Superior temporal gyrus (tissue), 1 donor: ENCODE results near the gene LDLRAD4.

Experiments
- DNase-seq: peaks from one replicate; pipeline ENCODE4 v3.0.0-alpha.2; 2016; ENCODE audit errors: extremely low spot score

LDLRAD4 gene

GRCh38 chr18:13530879-13531387, 312.4 kb downstream of the LDLRAD4 start:
- peak; percentile 78 for DNase-seq

DNA sequence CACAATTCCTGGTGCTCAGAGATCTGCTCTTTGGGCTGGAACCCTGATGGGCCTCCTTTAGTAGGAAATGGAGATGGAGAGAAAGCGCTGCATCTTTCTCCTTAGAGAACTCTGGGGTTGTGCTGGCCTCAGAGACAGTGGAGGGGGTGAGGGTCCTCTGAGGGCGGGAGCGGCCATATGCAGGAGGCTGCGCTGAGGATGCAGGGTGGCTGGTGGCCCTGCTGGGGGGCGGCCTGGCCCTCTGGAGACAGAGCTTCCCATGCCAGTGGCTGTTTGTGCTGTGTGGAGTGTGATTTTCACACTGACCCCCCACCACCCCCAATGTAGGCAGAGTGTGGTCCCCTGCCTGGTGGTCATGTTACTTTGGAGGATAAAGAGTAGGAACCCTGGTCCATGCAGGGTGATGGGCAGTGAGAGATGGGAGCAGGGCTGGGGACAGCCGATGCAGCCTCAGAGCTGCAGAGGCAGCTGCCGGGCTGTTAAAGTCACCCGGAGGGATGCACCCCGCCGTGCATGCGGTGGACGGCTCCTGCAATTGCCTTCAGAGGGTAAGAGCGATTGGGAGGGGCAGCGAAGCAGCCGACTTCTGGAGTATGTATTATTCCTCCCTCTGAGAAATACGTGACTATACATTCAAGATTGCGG, 313.2 kb downstream of the LDLRAD4 start:
- DNase-seq = no peak

DNA sequence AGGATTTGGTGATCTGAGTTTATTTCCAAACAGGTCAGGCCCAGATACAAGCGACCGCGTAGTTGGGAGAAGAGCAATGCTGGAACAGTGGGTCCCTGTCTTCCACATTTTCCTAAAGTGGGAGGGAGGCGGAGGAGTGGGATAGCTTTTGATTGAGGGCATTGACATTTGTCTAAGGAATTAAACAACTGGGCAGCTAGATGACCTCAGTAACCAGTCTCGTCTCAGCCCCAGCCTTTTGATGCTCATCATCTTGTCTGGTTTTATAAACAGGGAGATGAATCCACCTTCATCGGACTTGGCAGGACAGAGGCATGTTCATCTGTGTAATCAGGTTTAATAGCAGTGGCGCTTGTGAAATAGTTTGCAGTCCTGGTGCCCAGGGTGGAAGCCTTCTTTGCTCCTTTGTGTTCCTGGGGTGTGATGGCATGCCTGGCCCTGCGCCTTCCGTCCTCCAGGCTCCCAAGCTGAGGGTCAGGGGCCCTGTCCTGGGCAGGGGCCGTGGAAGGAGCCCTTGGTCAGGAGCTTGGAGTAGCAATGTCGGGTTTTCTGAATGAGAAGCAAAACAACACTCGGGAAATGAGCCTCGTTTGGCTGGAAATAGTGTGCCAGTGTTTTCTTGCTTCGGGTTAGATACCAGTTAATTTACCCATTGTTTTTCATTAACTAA, 314.0 kb downstream of the LDLRAD4 start:
- peak; percentile 8 for DNase-seq

DNA sequence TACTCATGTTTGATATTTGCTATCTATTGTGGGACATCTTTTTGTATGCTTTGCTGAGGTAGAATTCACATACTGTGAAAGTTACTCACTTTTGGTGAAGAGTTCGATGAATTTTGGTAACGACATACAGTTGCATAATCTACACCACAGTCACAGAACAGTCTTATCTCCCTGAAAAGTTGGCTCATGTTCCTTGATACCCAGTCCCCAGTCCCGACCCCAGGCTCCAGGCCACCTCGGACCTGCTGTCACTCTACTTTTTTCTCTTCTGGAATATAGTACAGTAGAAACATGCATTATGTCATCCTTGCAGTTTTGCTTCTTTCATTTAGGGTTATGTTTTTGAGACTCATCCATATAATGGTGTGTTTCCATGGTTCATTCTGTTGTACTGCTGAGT, 316.1 kb downstream of the LDLRAD4 start:
- DNase-seq = no peak

- DNase-seq = peak; percentile 7
These were observed 318.0 kb downstream of the LDLRAD4 start for GRCh38 chr18:13536578-13536977.

GRCh38 chr18:13537022-13537780, 318.6 kb downstream of the LDLRAD4 start:
- DNase-seq = no peak

- no peak for DNase-seq
These were observed 320.1 kb downstream of the LDLRAD4 start for GRCh38 chr18:13538630-13539029.

- peak; percentile 10 for DNase-seq
These were observed 320.5 kb downstream of the LDLRAD4 start for GRCh38 chr18:13539050-13539449.

DNA sequence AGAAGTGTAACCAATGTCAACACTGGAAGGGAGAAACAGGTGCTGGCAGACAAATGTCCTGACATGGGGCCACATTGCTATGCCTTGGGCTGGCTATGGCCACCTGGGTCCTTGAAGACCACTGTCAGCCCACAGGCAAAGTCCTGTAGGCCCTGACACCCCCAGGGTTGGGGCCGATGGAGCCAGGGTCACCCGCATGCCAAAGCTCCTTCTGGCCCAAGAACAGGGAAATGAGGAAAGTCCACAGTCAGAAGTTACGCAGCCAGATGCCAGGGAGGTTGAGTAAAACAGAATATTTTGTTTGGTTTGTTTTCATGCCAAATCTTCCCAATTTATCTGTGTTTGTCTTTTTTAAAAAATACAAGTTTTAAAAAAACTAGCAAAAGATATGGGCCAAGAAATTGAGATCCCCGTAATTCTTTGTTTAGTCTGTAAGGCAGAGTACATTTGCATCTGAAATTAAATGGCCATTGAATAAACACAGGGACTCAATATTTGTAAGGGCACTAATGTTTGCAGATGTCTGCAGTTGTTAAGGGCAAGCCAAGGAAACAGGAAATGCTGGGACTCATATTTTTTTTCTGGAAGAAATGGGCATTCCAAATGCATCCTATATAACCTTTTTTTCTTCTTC, 321.4 kb downstream of the LDLRAD4 start:
- DNase-seq = no peak

- DNase-seq = no peak
These were observed 322.1 kb downstream of the LDLRAD4 start for GRCh38 chr18:13540477-13541182.

DNA sequence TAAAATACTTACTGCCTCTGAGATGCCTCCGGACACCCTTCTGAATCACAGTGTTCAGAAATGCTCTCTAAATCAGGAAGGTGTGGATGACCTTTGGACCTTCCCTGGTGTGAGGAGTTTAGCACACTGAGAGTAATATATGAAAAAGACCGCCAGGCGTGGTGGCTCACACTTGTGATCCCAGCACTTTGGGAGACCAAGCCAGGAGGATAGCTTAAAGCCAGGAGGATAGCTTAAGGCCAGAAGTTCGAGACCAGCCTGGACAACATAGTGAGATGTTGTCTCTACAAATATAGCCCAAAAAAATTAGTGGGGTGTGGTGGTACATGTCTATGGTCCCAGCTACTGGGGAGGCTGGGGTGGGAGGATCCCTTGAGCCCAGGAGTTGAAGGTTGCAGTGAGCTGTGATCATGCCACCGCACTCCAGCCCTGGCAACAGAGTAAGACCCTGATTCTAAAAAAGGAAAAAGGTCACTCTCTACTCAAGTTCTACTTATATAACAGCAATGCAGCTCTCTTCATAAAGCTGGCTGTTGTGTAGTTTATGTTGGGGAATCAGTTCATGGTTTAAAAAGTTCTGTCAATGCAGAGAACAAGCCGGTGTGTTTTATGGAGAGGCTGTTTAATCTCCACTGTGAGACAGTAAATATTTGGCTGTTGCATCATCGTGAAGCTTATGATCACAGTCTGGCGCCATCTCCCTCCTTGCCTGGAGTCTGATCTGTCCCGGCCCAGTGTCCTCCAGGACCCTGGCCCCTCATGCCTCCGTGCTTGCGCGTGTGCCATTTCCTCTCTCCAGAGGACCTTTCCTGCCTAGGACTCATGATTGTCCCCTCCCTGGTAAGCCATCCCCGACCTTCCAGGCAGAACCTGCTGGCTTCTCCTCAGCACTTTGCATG, 323.3 kb downstream of the LDLRAD4 start:
- DNase-seq = no peak

DNA sequence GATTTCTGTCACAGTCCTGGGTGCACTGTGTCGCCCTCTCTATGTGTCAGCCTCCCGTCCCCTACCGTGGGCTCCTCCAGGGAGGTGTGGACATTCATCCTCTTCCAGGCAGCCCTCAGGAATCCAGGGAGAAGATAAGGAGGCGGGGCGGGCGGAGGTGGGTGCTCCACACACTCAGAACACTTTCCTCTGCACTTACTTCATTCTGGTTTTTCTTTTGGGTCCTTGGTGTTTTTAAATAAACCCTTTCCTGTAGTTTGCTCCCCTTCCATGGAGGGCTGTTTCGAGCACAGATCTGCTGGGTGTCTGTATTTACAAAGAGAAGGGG, 323.9 kb downstream of the LDLRAD4 start:
- no peak for DNase-seq

- DNase-seq = no peak
These were observed 324.6 kb downstream of the LDLRAD4 start for GRCh38 chr18:13543144-13543543.

DNA sequence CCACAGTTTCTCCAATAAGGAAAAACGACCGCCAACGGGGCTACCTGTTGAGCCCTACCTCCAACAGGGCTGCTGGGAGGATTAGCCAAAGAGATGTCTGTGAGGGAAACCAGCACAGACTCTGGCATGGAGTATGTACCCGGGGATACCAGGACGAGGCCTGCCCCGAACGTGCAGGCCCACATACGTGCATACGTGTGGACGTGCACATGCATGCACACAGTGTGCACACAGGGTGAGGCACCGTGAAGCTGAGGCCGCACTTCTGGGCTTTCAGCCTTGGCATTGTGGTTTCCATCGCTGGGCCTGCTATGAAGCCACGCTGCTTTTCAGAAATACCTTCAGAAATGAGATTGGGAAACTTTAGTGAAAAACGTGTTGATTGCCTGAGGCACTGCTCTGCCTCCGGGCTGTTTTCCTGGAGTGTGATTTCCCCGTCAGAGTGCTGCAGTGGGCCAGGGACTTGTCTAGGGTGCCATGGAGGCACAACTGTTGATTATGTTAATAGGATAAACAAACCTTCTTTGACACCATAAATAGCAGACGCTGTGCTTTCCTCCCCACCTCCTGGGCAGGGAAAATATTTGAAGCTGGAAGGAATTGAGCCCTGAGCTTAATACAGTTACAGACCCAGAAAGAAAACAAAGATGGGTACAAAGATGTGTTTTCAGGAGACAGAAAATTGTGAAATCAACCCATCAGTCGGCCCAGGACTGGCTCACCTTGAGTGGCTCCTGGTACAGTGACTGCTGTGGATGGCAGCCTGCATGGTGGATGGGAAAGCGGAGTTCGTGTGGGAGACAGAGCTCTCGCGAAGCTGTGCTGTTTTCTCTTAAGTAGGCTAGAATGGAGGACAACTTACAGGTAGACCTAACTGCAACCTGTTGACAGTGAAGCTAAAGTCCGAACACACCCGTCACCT, 325.5 kb downstream of the LDLRAD4 start:
- no peak for DNase-seq

GRCh38 chr18:13544953-13545352, 326.4 kb downstream of the LDLRAD4 start:
- no peak for DNase-seq

DNA sequence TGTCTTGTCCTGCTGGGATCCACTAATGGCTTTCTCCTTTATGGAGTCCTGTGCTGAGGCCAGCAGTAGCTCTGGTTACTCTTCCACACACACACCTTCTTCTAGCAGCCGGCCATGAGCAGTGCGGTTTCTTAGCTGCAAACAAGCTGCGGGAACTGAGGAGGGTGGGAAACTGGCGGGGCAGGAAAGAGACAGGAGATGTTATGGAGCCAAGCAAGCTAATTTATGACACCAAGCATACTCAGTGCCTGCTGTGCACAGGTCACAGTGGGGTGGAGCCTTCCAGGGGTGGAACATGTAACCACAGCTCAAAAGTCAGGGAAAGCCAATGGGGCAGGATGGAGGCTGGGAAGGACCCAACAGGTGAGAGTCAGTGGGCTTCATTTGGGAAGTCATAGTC, 327.0 kb downstream of the LDLRAD4 start:
- DNase-seq = no peak

DNA sequence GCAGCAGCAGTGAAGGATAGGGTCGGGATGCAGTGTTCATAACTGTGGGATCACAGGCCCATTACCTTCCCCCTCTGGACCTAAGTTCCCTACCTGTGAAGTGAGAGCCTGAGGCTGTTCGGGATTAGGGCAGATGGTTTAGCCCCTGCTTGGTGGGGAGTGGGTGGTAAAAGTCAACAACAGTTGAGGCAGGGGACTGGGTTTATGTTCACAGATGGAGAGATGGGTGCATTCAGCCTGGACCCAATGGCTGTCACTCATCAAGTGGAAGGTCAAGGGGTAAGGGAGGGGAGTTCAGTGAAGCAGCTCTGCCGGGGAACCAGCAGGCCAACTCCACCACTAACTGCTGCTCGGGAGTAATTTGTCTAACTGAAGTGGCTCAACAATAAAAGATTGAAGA, 327.4 kb downstream of the LDLRAD4 start:
- DNase-seq = no peak

DNA sequence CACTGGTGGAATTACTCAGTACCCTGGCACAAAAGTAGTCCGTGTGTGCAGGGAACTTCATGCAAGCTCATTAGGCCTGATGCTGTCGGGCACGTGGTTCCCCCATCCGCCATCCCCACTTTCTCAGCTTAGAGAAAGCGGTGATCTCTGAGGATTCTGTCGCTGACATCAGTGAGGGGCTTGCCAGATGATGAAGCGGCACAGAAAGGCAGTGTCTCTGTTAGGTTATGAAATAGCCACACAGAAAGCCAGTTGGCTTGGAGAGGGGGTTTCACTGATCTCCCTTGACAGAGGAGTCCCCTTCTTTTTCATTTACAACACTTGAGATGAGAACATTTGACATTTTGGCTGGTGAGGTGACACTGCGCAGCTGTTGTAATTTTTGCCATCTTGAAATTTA, 328.1 kb downstream of the LDLRAD4 start:
- no peak for DNase-seq

DNA sequence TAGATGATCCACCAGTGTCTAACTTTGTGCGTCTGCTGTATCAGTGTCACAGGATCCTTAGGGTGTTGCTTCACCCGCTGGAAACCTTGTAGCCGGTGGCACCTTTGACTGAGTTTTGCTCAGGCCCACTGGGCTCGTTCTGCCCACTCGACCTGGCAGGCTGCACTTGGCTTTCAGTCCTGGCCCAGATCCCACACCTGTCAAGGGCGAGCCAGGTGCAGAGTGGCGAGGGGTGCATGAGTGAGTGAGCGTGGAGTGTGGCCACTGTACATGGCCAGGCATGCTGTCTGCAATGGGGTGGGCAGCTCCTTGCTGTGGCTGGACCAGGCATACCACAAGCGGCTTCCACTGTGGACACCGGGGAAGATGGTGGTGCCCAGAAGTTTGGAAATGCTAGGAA, 328.8 kb downstream of the LDLRAD4 start:
- DNase-seq = no peak
